ENCODE data around the gene ARID5B.

Gene ARID5B

GRCh38 chr10:61903221-61903927 is 1.9 kb downstream of the ARID5B start (continued):
- 0 out of 2 replicates have a peak, but pooled peaks have one; percentile 27 for TF ChIP-seq ZBTB7A (tag by site-specific recombination; IDR thresholded peaks at IDR 0.05; ENCODE audit: low read depth)
- TF ChIP-seq, protein P1, sequence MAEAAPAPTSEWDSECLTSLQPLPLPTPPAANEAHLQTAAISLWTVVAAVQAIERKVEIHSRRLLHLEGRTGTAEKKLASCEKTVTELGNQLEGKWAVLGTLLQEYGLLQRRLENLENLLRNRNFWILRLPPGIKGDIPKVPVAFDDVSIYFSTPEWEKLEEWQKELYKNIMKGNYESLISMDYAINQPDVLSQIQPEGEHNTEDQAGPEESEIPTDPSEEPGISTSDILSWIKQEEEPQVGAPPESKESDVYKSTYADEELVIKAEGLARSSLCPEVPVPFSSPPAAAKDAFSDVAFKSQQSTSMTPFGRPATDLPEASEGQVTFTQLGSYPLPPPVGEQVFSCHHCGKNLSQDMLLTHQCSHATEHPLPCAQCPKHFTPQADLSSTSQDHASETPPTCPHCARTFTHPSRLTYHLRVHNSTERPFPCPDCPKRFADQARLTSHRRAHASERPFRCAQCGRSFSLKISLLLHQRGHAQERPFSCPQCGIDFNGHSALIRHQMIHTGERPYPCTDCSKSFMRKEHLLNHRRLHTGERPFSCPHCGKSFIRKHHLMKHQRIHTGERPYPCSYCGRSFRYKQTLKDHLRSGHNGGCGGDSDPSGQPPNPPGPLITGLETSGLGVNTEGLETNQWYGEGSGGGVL (tag by site-specific recombination; IDR thresholded peaks at IDR 0.05), result peak; percentile 52
- no peak for TF ChIP-seq ZNF16 (tag by site-specific recombination; IDR thresholded peaks at IDR 0.05; ENCODE audit: low read depth)
- 0 out of 2 replicates have a peak, but pooled peaks have one; percentile 19 for TF ChIP-seq MZF1 (tag by site-specific recombination; IDR thresholded peaks at IDR 0.05; ENCODE audit: borderline replicate concordance)
- TF ChIP-seq ZBTB26 (tag by site-specific recombination; optimal IDR thresholded peaks at IDR 0.05), result peak; percentile 89
- peak; percentile 31; the same call in 1 of the 2 replicates for TF ChIP-seq ZNF24 (tag by site-specific recombination; IDR thresholded peaks at IDR 0.05)
- 0 out of 2 replicates have a peak, but pooled peaks have one; percentile 10 for TF ChIP-seq ZNF423 (tag by site-specific recombination; IDR thresholded peaks at IDR 0.05)
- peak; percentile 69; the same call in 1 of the 2 replicates for TF ChIP-seq ZBTB20 (tag by site-specific recombination; IDR thresholded peaks at IDR 0.05)
- TF ChIP-seq SP7 (tag by site-specific recombination; IDR thresholded peaks at IDR 0.05), result peak; percentile 28; the same call in 1 of the 2 replicates
- TF ChIP-seq ZNF544 (tag by site-specific recombination; IDR thresholded peaks at IDR 0.05), result no peak
- peak; percentile 51 for TF ChIP-seq KLF9 (tag by site-specific recombination; IDR thresholded peaks at IDR 0.05; ENCODE audit: low read depth)
- no peak for TF ChIP-seq ZNF140 (tag by site-specific recombination; IDR thresholded peaks at IDR 0.05)
- TF ChIP-seq, protein P2, sequence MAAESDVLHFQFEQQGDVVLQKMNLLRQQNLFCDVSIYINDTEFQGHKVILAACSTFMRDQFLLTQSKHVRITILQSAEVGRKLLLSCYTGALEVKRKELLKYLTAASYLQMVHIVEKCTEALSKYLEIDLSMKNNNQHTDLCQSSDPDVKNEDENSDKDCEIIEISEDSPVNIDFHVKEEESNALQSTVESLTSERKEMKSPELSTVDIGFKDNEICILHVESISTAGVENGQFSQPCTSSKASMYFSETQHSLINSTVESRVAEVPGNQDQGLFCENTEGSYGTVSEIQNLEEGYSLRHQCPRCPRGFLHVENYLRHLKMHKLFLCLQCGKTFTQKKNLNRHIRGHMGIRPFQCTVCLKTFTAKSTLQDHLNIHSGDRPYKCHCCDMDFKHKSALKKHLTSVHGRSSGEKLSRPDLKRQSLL (tag by site-specific recombination; IDR thresholded peaks at IDR 0.05), result no peak
- TF ChIP-seq KLF8 (tag by site-specific recombination; IDR thresholded peaks at IDR 0.05), result peak; percentile 19
- TF ChIP-seq ZFHX2 (tag by site-specific recombination; conservative IDR thresholded peaks at IDR 0.05), result peak; percentile 68; the same call in 1 of the 2 replicates
- TF ChIP-seq EGR2 (tag by site-specific recombination; IDR thresholded peaks at IDR 0.05; ENCODE audit: low read depth), result peak; percentile 24
- TF ChIP-seq ZNF639 (tag by site-specific recombination; IDR thresholded peaks at IDR 0.05), result no peak; the same call in 1 of the 2 replicates
- TF ChIP-seq, protein P3, sequence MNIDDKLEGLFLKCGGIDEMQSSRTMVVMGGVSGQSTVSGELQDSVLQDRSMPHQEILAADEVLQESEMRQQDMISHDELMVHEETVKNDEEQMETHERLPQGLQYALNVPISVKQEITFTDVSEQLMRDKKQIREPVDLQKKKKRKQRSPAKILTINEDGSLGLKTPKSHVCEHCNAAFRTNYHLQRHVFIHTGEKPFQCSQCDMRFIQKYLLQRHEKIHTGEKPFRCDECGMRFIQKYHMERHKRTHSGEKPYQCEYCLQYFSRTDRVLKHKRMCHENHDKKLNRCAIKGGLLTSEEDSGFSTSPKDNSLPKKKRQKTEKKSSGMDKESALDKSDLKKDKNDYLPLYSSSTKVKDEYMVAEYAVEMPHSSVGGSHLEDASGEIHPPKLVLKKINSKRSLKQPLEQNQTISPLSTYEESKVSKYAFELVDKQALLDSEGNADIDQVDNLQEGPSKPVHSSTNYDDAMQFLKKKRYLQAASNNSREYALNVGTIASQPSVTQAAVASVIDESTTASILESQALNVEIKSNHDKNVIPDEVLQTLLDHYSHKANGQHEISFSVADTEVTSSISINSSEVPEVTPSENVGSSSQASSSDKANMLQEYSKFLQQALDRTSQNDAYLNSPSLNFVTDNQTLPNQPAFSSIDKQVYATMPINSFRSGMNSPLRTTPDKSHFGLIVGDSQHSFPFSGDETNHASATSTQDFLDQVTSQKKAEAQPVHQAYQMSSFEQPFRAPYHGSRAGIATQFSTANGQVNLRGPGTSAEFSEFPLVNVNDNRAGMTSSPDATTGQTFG (tag by site-specific recombination; IDR thresholded peaks at IDR 0.05; ENCODE audit: borderline replicate concordance), result no peak
- peak; percentile 11; the same call in 1 of the 2 replicates for TF ChIP-seq ZNF596 (tag by site-specific recombination; IDR thresholded peaks at IDR 0.05)
- TF ChIP-seq ZNF785 (tag by site-specific recombination; IDR thresholded peaks at IDR 0.05), result no peak
- TF ChIP-seq SP2 (tag by site-specific recombination; IDR thresholded peaks at IDR 0.05), result no peak
- TF ChIP-seq ZNF692 (tag by site-specific recombination; IDR thresholded peaks at IDR 0.05), result peak; percentile 52
- TF ChIP-seq KLF10 (tag by site-specific recombination; IDR thresholded peaks at IDR 0.05), result peak; percentile 77; the same call in 1 of the 2 replicates
- no peak for TF ChIP-seq ZNF311 (tag by site-specific recombination; IDR thresholded peaks at IDR 0.05; ENCODE audit: borderline replicate concordance)
- TF ChIP-seq WT1 (tag by site-specific recombination; IDR thresholded peaks at IDR 0.05), result peak; percentile 66; the same call in 1 of the 2 replicates
- TF ChIP-seq GLIS1 (tag by site-specific recombination; IDR thresholded peaks at IDR 0.05), result peak; percentile 53; the same call in 1 of the 2 replicates
- TF ChIP-seq, protein P4, sequence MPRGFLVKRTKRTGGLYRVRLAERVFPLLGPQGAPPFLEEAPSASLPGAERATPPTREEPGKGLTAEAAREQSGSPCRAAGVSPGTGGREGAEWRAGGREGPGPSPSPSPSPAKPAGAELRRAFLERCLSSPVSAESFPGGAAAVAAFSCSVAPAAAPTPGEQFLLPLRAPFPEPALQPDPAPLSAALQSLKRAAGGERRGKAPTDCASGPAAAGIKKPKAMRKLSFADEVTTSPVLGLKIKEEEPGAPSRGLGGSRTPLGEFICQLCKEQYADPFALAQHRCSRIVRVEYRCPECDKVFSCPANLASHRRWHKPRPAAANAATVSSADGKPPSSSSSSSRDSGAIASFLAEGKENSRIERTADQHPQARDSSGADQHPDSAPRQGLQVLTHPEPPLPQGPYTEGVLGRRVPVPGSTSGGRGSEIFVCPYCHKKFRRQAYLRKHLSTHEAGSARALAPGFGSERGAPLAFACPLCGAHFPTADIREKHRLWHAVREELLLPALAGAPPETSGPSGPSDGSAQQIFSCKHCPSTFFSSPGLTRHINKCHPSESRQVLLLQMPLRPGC (tag by site-specific recombination; IDR thresholded peaks at IDR 0.05), result peak; percentile 37; the same call in 1 of the 2 replicates

Data from HEK293 (cell line).